A549 (cell line): ENCODE results near the gene HSPA2. TPM values are rescaled to one million over a fixed set of nuclear protein-coding genes. Genes with fewer than 3 reads are reported as not detected.
"Not testable (repeated sequence)": the region's sequence is repeated elsewhere in the genome, so short reads cannot be mapped to it uniquely, and the experiment has no call there.

Source experiments
- ATAC-seq, 2 experiments: fragments of 200-7000 bp in 1 of 2; fragments of >200 bp in 1 of 2; cut with Nextera tagmentation in 1 of 2; cut with Tn5 transposase in 1 of 2; 3 replicates each; pipeline versions ENCODE4 v1.8.0 to v1.9.1; 2018 to 2020; ENCODE audit warnings: mild to moderate bottlenecking in 1 of 2, moderate library complexity in 1 of 2
- CTCF ChIA-PET: fragments of 300-600 bp; sonication (Branson Sonifier 250); formaldehyde crosslinking; extraction: SDS; loops from one replicate; lab custom pipeline; 2021; ENCODE audit warnings: antibody characterized with exemption, inconsistent platforms; lab: Yijun Ruan, JAX
- POLR2A ChIA-PET: fragments of 350-600 bp; formaldehyde crosslinking; extraction: SDS; loops from one replicate; lab custom pipeline; 2021; ENCODE audit warnings: antibody characterized with exemption, inconsistent platforms; lab: Yijun Ruan, JAX
- DNase-seq, 2 experiments: peaks; one replicate each; pipeline versions ENCODE4 v3.0.0 to v3.0.0-alpha.2; 2011 to 2016; ENCODE audit warnings: low read depth in 1 of 2, low spot score in 1 of 2
- FAIRE-seq: peaks from 2 replicates; lab custom pipeline; 2011; peaks lifted over from hg19 to GRCh38; lab: Jason Lieb, UNC
- H3K27ac ChIP-seq, 2 experiments: fragments of >200 bp; sonication (Bioruptor Twin); formaldehyde crosslinking; 3 replicates each; pipeline ENCODE4 v1.5.1; 2016 to 2017
- H3K4me1 ChIP-seq: fragments of >200 bp; sonication (Bioruptor Twin); formaldehyde crosslinking; 3 replicates; pipeline ENCODE4 v1.6.1; 2016
- H3K4me2 ChIP-seq: fragments of >200 bp; sonication (Bioruptor Twin); formaldehyde crosslinking; 3 replicates; pipeline ENCODE4 v1.6.1; 2016
- H3K4me3 ChIP-seq: fragments of >200 bp; sonication (Bioruptor Twin); formaldehyde crosslinking; 3 replicates; pipeline ENCODE4 v1.5.1; 2016
- H3K9me3 ChIP-seq: fragments of >200 bp; sonication (Bioruptor Twin); formaldehyde crosslinking; 3 replicates; pipeline ENCODE4 v1.6.1; 2016
- CBX2 ChIP-seq: fragments of 200-600 bp; sonication (generic); IDR thresholded peaks from 2 replicates; pipeline ENCODE4 v1.6.1; 2016; ENCODE audit warnings: low read depth, mild to moderate bottlenecking, borderline replicate concordance
- EHF ChIP-seq: fragments of 250-450 bp; sonication (Bioruptor Pico); IDR thresholded peaks from 2 replicates; pipeline ENCODE4 v1.5.0; 2020; ENCODE audit warnings: mild to moderate bottlenecking
- GATA3 ChIP-seq: IDR thresholded peaks from 2 replicates; pipeline ENCODE4 v1.6.1; 2012; ENCODE audit warnings: borderline replicate concordance
- HDAC2 ChIP-seq: fragments of 200-600 bp; sonication (generic); IDR thresholded peaks from 2 replicates; pipeline ENCODE4 v1.6.1; 2016
- HOXB5 ChIP-seq: fragments of 250-450 bp; sonication (Bioruptor Pico); IDR thresholded peaks from 2 replicates; pipeline ENCODE4 v1.5.0; 2020; ENCODE audit warnings: mild to moderate bottlenecking, moderate library complexity
- JUN ChIP-seq, 2 experiments: fragments of >200 bp; sonication (Bioruptor Twin); formaldehyde crosslinking; IDR thresholded peaks; 2 replicates in 1 of 2; 3 replicates in 1 of 2; pipeline ENCODE4 v1.6.1; 2016 to 2017
- JUNB ChIP-seq: fragments of >200 bp; sonication (Bioruptor Twin); formaldehyde crosslinking; IDR thresholded peaks from 2 replicates; pipeline ENCODE4 v1.6.1; 2016
- KDM1A ChIP-seq: fragments of 200-600 bp; sonication (generic); IDR thresholded peaks from 2 replicates; pipeline ENCODE4 v1.6.1; 2016; ENCODE audit warnings: low read depth, mild to moderate bottlenecking
- KDM5A ChIP-seq: fragments of 200-600 bp; sonication (generic); IDR thresholded peaks from 2 replicates; pipeline ENCODE4 v1.6.1; 2016; ENCODE audit warnings: antibody characterized with exemption, mild to moderate bottlenecking
- MAFK ChIP-seq: fragments of 450-650 bp; IDR thresholded peaks from 2 replicates; pipeline ENCODE4 v1.6.1; 2014; ENCODE audit not compliant: partially characterized antibody
- MYC ChIP-seq: IDR thresholded peaks from 2 replicates; pipeline ENCODE4 v1.6.1; 2012; ENCODE audit warnings: mild to moderate bottlenecking, inconsistent platforms, low read length, improper control_type of control experiment, borderline replicate concordance
- NFE2L2 ChIP-seq: fragments of 150-350 bp; conservative IDR thresholded peaks from 2 replicates; pipeline ENCODE4 v1.6.1; 2014; ENCODE audit warnings: low read length
- NR3C1 ChIP-seq: fragments of >200 bp; sonication (Bioruptor Twin); formaldehyde crosslinking; IDR thresholded peaks from 3 replicates; pipeline ENCODE4 v1.6.1; 2017
- PHF8 ChIP-seq: fragments of 200-600 bp; sonication (generic); IDR thresholded peaks from 2 replicates; pipeline ENCODE4 v1.6.1; 2016; ENCODE audit warnings: low read depth, mild to moderate bottlenecking, antibody characterized with exemption, moderate library complexity, borderline replicate concordance
- POLR2A ChIP-seq: IDR thresholded peaks from 2 replicates; pipeline ENCODE4 v1.6.1; 2012; ENCODE audit warnings: mild to moderate bottlenecking, low read length
- POLR2AphosphoS2 ChIP-seq: conservative IDR thresholded peaks from 2 replicates; pipeline ENCODE4 v1.6.1; 2012; ENCODE audit warnings: low read length, improper control_type of control experiment, inconsistent platforms
- RFX5 ChIP-seq: fragments of 450-650 bp; IDR thresholded peaks from 2 replicates; pipeline ENCODE4 v1.7.1; 2014; ENCODE audit warnings: antibody characterized with exemption, mild to moderate bottlenecking, moderate library complexity
- RNF2 ChIP-seq: fragments of 200-600 bp; sonication (generic); IDR thresholded peaks from 2 replicates; pipeline ENCODE4 v1.6.1; 2016; ENCODE audit warnings: low read depth, mild to moderate bottlenecking, antibody characterized with exemption, moderate library complexity, borderline replicate concordance
- SMC3 ChIP-seq: fragments of >200 bp; sonication (Bioruptor Twin); formaldehyde crosslinking; IDR thresholded peaks from 3 replicates; pipeline ENCODE4 v1.6.1; 2018; ENCODE audit warnings: inconsistent platforms
- TP53 ChIP-seq: fragments of 250-450 bp; sonication (Bioruptor Pico); IDR thresholded peaks from 2 replicates; pipeline ENCODE4 v1.5.0; 2021; ENCODE audit warnings: mild to moderate bottlenecking, moderate library complexity
- ZFP36 ChIP-seq: fragments of 450-650 bp; IDR thresholded peaks from 2 replicates; pipeline ENCODE4 v1.6.1; 2014; ENCODE audit warnings: borderline replicate concordance; ENCODE audit not compliant: partially characterized antibody
- ZSCAN20 ChIP-seq: fragments of 250-450 bp; sonication (Bioruptor Pico); IDR thresholded peaks from 2 replicates; pipeline ENCODE4 v1.8.0; 2022; ENCODE audit warnings: mild to moderate bottlenecking, moderate library complexity
- WGBS: methylation state at CpG from one replicate; pipeline ENCODE4 v1.1.6; 2017; ENCODE audit errors: missing lambda C conversion rate; 5-methylcytosine and 5-hydroxymethylcytosine counted together
- polyA plus RNA-seq, 4 experiments: library from polyadenylated mRNA; depleted of rRNA in 3 of 4; stranded (reverse); fragments of >200 nt; fragmentation: RNase III in 1 of 4; extraction: RNeasy Plus Mini Kit Qiagen cat#74134 plus additional on column Dnase treatment in 1 of 4; gene quantifications; 2 replicates in 3 of 4; 3 replicates in 1 of 4; pipeline ENCODE4 v1.2.3, GENCODE V29; 2011 to 2017
- TF ChIP-seq, protein P1 (sequence below): fragments of 450-650 bp; IDR thresholded peaks from 2 replicates; pipeline ENCODE4 v1.6.1; 2014; ENCODE audit warnings: antibody characterized with exemption
- TF ChIP-seq, protein P2 (sequence below): fragments of 250-450 bp; sonication (Bioruptor Pico); IDR thresholded peaks from 2 replicates; pipeline ENCODE4 v1.5.0; 2021; ENCODE audit warnings: mild to moderate bottlenecking, moderate library complexity, borderline replicate concordance
- TF ChIP-seq, protein P3 (sequence below): IDR thresholded peaks from 2 replicates; pipeline ENCODE4 v1.6.1; 2012; ENCODE audit warnings: low read depth, borderline replicate concordance

Gene HSPA2
- polyA plus RNA-seq, 2 of the 4 experiments (the other 2 are of a cell fraction), result 59.9 to 156 TPM

- no peak for TF ChIP-seq ZFP36
- H3K9me3 ChIP-seq, result no peaks in the 10 kb centered on the region
- H3K27ac ChIP-seq, result no peak overlapping the region
- FAIRE-seq (no peak), ATAC-seq (no peak), DNase-seq (no peak)
- POLR2A ChIA-PET, result no interaction called here
- peaks cover 69% of the 10 kb centered on the region for H3K4me1 ChIP-seq
- WGBS, result 67% methylated on average over 2 of the region's 2 CpGs
- CTCF ChIA-PET, result interaction anchor here (1.6 to 3.7 kb wide), 2 partner anchors 8 to 27 kb away, joined by 4 to 29 read pairs; partner anchors contain the start of gene HSPA2
- H3K4me2 ChIP-seq, result no peak overlapping the region
- H3K4me3 ChIP-seq, result no peak overlapping the region
Measured at GRCh38 chr14:64513271-64513670, 27.3 kb upstream of the HSPA2 start.

DNA sequence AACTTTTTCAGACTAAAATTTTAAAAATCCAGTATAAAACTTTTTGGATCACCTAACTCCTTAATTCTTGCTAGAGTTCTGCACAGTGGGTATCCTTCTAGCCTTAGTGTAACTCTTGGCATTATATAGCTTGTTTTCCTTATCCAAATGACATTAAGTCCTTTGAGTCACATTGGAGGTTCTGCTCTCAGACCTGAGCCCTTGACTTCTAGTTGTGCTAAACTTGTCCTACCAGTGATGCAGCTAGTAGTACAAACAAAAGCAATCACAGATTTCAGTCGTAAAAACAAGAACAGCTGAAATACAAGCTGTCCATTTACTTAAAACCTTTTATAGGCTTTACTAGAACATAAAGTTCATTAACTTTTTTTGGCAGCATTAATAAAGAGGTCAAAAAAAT is 25.5 kb upstream of the HSPA2 start:
- WGBS, result 81% methylated on average over 1 of the region's 1 CpG
- H3K4me2 ChIP-seq, result no peak overlapping the region
- DNase-seq, result no peak
- no peaks in the 10 kb centered on the region for H3K9me3 ChIP-seq
- ChIA-PET CTCF (interaction anchor here (0.8 to 2.4 kb wide), 7 partner anchors 9 to 122 kb away, joined by 3 to 13 read pairs (median 4); partner anchors contain the start of gene HSPA2), POLR2A (interaction anchor here (1.2 to 2.1 kb wide), 2 partner anchors 10 to 11 kb away, joined by 4 to 5 read pairs; partner anchors contain the start of gene ZBTB1)
- no peak overlapping the region; a peak in 1 of 6 replicates for H3K27ac ChIP-seq
- no peak for TF ChIP-seq MYC
- ATAC-seq, result no peak
- no peak overlapping the region for H3K4me3 ChIP-seq
- no peak for FAIRE-seq
- H3K4me1 ChIP-seq, result peaks cover 53% of the 10 kb centered on the region

- no peak overlapping the region; a peak in 1 of 6 replicates for H3K27ac ChIP-seq
- WGBS, result 67% methylated on average over 1 of the region's 1 CpG
- FAIRE-seq (no peak), ATAC-seq (no peak), DNase-seq (no peak)
- H3K4me3 ChIP-seq, result no peak overlapping the region
- ChIA-PET CTCF (interaction anchor here (1.4 to 2.4 kb wide), 2 partner anchors 23 to 120 kb away, joined by 3 to 13 read pairs; partner anchors contain the start of gene HSPA2), POLR2A (no interaction called here)
- H3K9me3 ChIP-seq, result no peaks in the 10 kb centered on the region
- peak overlapping the region; percentile 32; the same call in 1 of the 3 replicates for H3K4me2 ChIP-seq
- TF ChIP-seq NR3C1, result no peak
- no peak for TF ChIP-seq JUN (IDR thresholded peaks at IDR 0.05)
- no peak for TF ChIP-seq POLR2AphosphoS2
- no peak for TF ChIP-seq HOXB5
- TF ChIP-seq ZSCAN20 (CRISPR knock-in tag), result no peak
- no peak for TF ChIP-seq POLR2A
- TF ChIP-seq GATA3, result no peak
- TF ChIP-seq KDM5A, result no peak
- no peak for TF ChIP-seq RFX5
- TF ChIP-seq RNF2, result no peak
- no peak for TF ChIP-seq NFE2L2
- TF ChIP-seq TP53 (CRISPR knock-in tag), result no peak
- peaks cover 44% of the 10 kb centered on the region for H3K4me1 ChIP-seq
Measured at GRCh38 chr14:64516969-64517368, 23.6 kb upstream of the HSPA2 start.

- not testable (repeated sequence) for ATAC-seq, DNase-seq, H3K4me3 ChIP-seq, H3K9me3 ChIP-seq, H3K27ac ChIP-seq, FAIRE-seq, H3K4me2 ChIP-seq
- WGBS, result 84% methylated on average over 6 of the region's 6 CpGs
- ChIA-PET CTCF (interaction anchor here (1.4 kb wide), 1 partner anchor 374 kb away, joined by 4 read pairs; no protein-coding TSS in a partner anchor), POLR2A (interaction anchor here (1.4 kb wide), 1 partner anchor 13 kb away, joined by 6 read pairs; the partner anchor contains the start of gene ZBTB1)
- peaks cover 44% of the 10 kb centered on the region for H3K4me1 ChIP-seq
Measured at GRCh38 chr14:64517667-64518066, 22.9 kb upstream of the HSPA2 start.

GRCh38 chr14:64518229-64518628 is 22.3 kb upstream of the HSPA2 start:
- POLR2A ChIA-PET, result interaction anchor here (0.8 to 1.4 kb wide), 2 partner anchors 13 to 22 kb away, joined by 4 to 6 read pairs; partner anchors contain the start of genes HSPA2 and ZBTB1
- no peak for TF ChIP-seq MAFK
- TF ChIP-seq KDM1A, result no peak
- no peak for TF ChIP-seq EHF (CRISPR knock-in tag)
- TF ChIP-seq JUNB, result no peak
- TF ChIP-seq POLR2AphosphoS2, result no peak
- TF ChIP-seq, protein P1, sequence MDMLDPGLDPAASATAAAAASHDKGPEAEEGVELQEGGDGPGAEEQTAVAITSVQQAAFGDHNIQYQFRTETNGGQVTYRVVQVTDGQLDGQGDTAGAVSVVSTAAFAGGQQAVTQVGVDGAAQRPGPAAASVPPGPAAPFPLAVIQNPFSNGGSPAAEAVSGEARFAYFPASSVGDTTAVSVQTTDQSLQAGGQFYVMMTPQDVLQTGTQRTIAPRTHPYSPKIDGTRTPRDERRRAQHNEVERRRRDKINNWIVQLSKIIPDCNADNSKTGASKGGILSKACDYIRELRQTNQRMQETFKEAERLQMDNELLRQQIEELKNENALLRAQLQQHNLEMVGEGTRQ, result no peak
- no peak for TF ChIP-seq CBX2
- TF ChIP-seq, protein P2, sequence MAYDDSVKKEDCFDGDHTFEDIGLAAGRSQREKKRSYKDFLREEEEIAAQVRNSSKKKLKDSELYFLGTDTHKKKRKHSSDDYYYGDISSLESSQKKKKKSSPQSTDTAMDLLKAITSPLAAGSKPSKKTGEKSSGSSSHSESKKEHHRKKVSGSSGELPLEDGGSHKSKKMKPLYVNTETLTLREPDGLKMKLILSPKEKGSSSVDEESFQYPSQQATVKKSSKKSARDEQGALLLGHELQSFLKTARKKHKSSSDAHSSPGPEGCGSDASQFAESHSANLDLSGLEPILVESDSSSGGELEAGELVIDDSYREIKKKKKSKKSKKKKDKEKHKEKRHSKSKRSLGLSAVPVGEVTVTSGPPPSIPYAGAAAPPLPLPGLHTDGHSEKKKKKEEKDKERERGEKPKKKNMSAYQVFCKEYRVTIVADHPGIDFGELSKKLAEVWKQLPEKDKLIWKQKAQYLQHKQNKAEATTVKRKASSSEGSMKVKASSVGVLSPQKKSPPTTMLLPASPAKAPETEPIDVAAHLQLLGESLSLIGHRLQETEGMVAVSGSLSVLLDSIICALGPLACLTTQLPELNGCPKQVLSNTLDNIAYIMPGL (CRISPR knock-in tag), result no peak
- no peak for TF ChIP-seq PHF8
- TF ChIP-seq, protein P3, sequence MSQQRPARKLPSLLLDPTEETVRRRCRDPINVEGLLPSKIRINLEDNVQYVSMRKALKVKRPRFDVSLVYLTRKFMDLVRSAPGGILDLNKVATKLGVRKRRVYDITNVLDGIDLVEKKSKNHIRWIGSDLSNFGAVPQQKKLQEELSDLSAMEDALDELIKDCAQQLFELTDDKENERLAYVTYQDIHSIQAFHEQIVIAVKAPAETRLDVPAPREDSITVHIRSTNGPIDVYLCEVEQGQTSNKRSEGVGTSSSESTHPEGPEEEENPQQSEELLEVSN, result no peak
- TF ChIP-seq SMC3, result no peak
- TF ChIP-seq HDAC2, result no peak
- TF ChIP-seq, all 56 proteins: peak for 0
- CTCF ChIA-PET, result interaction anchor here (0.6 to 1.4 kb wide), 5 partner anchors 12 to 373 kb away, joined by 3 to 5 read pairs (median 3); partner anchors contain the start of gene HSPA2
- no peak for ATAC-seq
- Histone ChIP-seq H3K9me3 (no peaks in the 10 kb centered on the region), H3K4me1 (peaks cover 39% of the 10 kb centered on the region), H3K4me2 (no peak overlapping the region), H3K27ac (no peak overlapping the region), H3K4me3 (no peak overlapping the region)
- DNase-seq, result no peak
- 88% methylated on average over 4 of the region's 4 CpGs for WGBS
- FAIRE-seq, result no peak
